Keratinocyte (primary cell): ENCODE data around the gene ANKRD53.

ENCODE experiments used
- CTCF ChIP-seq, 3 experiments: IDR thresholded peaks in 1 of 3; conservative IDR thresholded peaks in 1 of 3; optimal IDR thresholded peaks in 1 of 3; 2 replicates in 2 of 3; 3 replicates in 1 of 3; pipeline versions ENCODE3 to v1.5.1; 2011; ENCODE audit warnings: low read length in 3 of 3, mild to moderate bottlenecking in 3 of 3, moderate library complexity in 2 of 3, control low read depth in 1 of 3, inconsistent platforms in 1 of 3; ENCODE audit not compliant: insufficient read depth in 2 of 3; ENCODE audit errors: extremely low read depth in 1 of 3
- EZH2 ChIP-seq: IDR thresholded peaks from one replicate; pipeline ENCODE4 v1.6.1; 2012; ENCODE audit warnings: inconsistent platforms, mild to moderate bottlenecking, low read length, moderate library complexity

- TF ChIP-seq CTCF (optimal IDR thresholded peaks at IDR 0.05 in 1 of 3, IDR thresholded peaks at IDR 0.05 in 1 of 3, conservative IDR thresholded peaks at IDR 0.05 in 1 of 3; ENCODE audit: extremely low read depth in 1 of 3, insufficient read depth in 2 of 3, low read length in 3 of 3) (no peak), EZH2 (no peak)
Measured at GRCh38 chr2:70936979-70937811, 41.2 kb upstream of the ANKRD53 start.
